KMS-11 (cell line): ENCODE measurements around the gene ITGAX.

Experiments
- H2AFZ ChIP-seq: fragments of 200-600 bp; sonication (generic); 2 replicates; pipeline ENCODE4 v1.6.1; 2016; ENCODE audit warnings: antibody characterized with exemption, mixed run types, low read depth
- H3K27ac ChIP-seq: fragments of 200-600 bp; sonication (generic); 2 replicates; pipeline ENCODE4 v1.6.1; 2016; ENCODE audit warnings: mild to moderate bottlenecking, mixed run types
- H3K27me3 ChIP-seq: fragments of 200-600 bp; sonication (generic); 2 replicates; pipeline ENCODE4 v1.6.1; 2017; ENCODE audit warnings: mild to moderate bottlenecking, low read depth, mixed run types, moderate library complexity; ENCODE audit not compliant: insufficient read depth
- H3K36me3 ChIP-seq: fragments of 200-600 bp; sonication (generic); 2 replicates; pipeline ENCODE4 v1.6.1; 2017; ENCODE audit warnings: mild to moderate bottlenecking, mixed run types; ENCODE audit not compliant: insufficient read depth
- H3K4me1 ChIP-seq: fragments of 200-600 bp; sonication (generic); 2 replicates; pipeline ENCODE4 v1.6.1; 2016; ENCODE audit warnings: mild to moderate bottlenecking, low read depth, mixed run types; ENCODE audit not compliant: poor library complexity, severe bottlenecking
- H3K4me2 ChIP-seq: fragments of 200-600 bp; sonication (generic); 2 replicates; pipeline ENCODE4 v1.7.0; 2016; ENCODE audit warnings: mild to moderate bottlenecking, mixed run types
- H3K4me3 ChIP-seq: fragments of 200-600 bp; sonication (generic); IDR thresholded peaks from 2 replicates; pipeline ENCODE4 v1.6.1; 2017; ENCODE audit warnings: low read depth, low read length, mixed read lengths; ENCODE audit not compliant: insufficient read depth
- H3K79me2 ChIP-seq: fragments of 200-600 bp; sonication (generic); 2 replicates; pipeline ENCODE4 v1.6.1; 2016; ENCODE audit warnings: low read depth, mixed run types; ENCODE audit not compliant: insufficient read depth
- H3K9ac ChIP-seq: fragments of 200-600 bp; sonication (generic); 2 replicates; pipeline ENCODE4 v1.6.1; 2016; ENCODE audit warnings: mild to moderate bottlenecking, mixed run types
- H4K20me1 ChIP-seq: fragments of 200-600 bp; sonication (generic); 2 replicates; pipeline ENCODE4 v1.6.1; 2016; ENCODE audit warnings: mild to moderate bottlenecking, mixed run types; ENCODE audit not compliant: insufficient read depth
- TF ChIP-seq, protein P1 (sequence below): fragments of 200-600 bp; sonication (generic); conservative IDR thresholded peaks from 2 replicates; pipeline ENCODE4 v1.6.1; 2017; ENCODE audit warnings: low read depth, mild to moderate bottlenecking, antibody characterized with exemption, low read length, moderate library complexity, mixed read lengths

Gene ITGAX

DNA sequence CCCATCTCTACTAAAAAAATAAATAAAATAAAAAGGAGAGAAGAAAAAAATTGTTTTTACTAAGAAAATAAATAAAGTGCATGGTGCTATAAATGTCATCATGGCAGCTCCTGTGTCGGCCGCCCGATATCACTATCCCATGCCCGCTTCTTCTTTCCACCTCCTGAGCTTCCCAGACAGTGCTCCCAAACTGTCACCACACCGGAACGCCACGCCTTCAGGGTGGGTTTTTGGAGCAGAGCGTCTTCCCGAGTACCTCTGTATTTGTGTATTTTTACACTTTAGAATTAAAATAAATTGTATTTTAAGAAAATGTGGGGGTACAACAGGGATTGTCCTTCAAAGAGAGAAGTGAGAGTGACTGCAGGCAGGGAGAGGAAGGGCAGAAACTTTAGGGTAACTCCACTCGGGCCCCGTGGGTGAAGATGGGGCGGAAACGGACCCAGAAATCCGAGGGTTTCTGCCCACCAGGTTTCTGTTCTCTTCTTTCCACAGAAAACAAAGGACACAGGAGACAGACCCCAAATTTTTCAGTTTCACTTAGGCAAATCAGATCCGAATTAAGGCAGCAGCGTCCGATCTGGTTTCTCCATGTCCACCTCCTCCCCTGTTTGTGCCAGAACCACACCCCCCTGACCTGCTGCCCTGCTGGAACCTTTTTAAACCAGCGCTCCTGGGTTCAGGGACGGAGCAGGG is 3.6 kb upstream of the ITGAX start:
- H3K36me3 ChIP-seq, result no peaks in the 10 kb centered on the region
- no peaks in the 10 kb centered on the region for H3K79me2 ChIP-seq
- no peak overlapping the region for H3K9ac ChIP-seq
- H4K20me1 ChIP-seq, result no peaks in the 10 kb centered on the region
- no peak overlapping the region for H3K4me3 ChIP-seq
- H2AFZ ChIP-seq, result no peak overlapping the region
- H3K4me1 ChIP-seq, result no peaks in the 10 kb centered on the region
- no peaks in the 10 kb centered on the region; the same call in 1 of the 2 replicates for H3K27me3 ChIP-seq
- H3K4me2 ChIP-seq, result no peak overlapping the region
- TF ChIP-seq, protein P1, sequence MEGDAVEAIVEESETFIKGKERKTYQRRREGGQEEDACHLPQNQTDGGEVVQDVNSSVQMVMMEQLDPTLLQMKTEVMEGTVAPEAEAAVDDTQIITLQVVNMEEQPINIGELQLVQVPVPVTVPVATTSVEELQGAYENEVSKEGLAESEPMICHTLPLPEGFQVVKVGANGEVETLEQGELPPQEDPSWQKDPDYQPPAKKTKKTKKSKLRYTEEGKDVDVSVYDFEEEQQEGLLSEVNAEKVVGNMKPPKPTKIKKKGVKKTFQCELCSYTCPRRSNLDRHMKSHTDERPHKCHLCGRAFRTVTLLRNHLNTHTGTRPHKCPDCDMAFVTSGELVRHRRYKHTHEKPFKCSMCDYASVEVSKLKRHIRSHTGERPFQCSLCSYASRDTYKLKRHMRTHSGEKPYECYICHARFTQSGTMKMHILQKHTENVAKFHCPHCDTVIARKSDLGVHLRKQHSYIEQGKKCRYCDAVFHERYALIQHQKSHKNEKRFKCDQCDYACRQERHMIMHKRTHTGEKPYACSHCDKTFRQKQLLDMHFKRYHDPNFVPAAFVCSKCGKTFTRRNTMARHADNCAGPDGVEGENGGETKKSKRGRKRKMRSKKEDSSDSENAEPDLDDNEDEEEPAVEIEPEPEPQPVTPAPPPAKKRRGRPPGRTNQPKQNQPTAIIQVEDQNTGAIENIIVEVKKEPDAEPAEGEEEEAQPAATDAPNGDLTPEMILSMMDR, result no peak
- no peak overlapping the region for H3K27ac ChIP-seq

DNA sequence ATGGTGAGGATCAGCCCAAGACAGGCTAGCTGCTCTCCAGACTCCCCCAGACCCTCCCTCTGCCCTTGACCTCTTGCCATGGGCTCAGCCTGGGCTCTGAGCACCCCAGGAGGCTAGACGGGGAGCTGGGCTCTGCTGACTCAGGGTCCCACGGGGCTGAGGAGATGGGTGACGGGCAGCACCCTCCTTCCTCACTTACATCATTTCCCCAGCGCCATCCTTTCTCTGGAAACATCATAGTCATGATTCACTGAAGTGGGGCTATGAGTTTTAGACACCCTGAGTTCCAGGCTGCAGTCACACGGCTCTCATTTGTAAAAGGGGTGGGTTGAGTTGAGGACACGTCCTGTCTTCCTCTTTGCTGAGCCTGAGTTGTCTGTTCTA is 3.0 kb upstream of the ITGAX start:
- Histone ChIP-seq H3K4me2 (no peak overlapping the region), H3K27me3 (no peaks in the 10 kb centered on the region; the same call in 1 of the 2 replicates), H3K27ac (no peak overlapping the region), H3K79me2 (no peaks in the 10 kb centered on the region), H3K36me3 (no peaks in the 10 kb centered on the region), H3K4me1 (no peaks in the 10 kb centered on the region), H2AFZ (no peak overlapping the region), H3K4me3 (no peak overlapping the region), H3K9ac (no peak overlapping the region), H4K20me1 (no peaks in the 10 kb centered on the region)
- TF ChIP-seq, protein P1, result no peak

DNA sequence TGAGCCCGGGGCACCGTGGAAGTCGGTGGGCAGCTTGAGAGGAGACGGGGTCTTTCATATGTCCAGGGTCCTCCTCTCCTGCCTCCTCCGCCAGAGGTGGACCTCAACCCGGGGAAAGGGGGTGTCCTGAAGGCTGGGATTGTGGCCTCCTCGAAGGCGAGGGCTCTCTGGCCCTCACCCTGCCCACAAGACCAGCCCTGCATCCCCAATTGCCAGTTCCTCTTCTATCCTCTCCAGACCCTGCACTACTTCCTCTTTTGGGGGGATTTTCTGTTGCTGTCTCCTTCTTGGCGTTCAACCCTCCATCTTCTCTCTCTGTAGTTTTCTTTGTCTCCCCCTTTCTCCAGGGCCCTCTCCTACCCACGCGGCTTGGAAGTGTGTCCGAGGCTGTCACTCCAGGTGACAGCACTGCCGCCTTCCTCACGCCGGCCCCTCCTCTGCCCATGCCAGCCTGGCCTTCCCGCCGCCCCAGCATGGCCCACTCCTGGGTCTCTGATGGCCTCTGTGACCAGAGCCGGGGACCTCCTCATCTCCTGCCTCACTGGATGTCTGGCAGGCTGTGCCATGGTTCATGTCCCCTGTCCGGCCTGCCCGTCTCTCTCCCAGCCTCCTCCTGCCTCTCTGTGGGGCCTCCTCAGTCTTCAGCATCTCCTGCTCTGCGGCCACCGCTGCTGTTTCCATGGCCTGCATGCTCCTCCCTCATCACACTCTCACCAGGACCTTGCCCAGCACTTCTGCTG is 2.4 kb upstream of the ITGAX start:
- no peaks in the 10 kb centered on the region for H3K36me3 ChIP-seq
- no peaks in the 10 kb centered on the region for H3K79me2 ChIP-seq
- H3K4me3 ChIP-seq, result no peak overlapping the region
- no peak overlapping the region; the same call in 1 of the 2 replicates for H2AFZ ChIP-seq
- H3K27ac ChIP-seq, result no peak overlapping the region
- no peak overlapping the region for H3K9ac ChIP-seq
- no peaks in the 10 kb centered on the region for H3K4me1 ChIP-seq
- no peak overlapping the region for H3K4me2 ChIP-seq
- TF ChIP-seq, protein P1, result no peak
- H3K27me3 ChIP-seq, result no peaks in the 10 kb centered on the region; the same call in 1 of the 2 replicates
- H4K20me1 ChIP-seq, result no peaks in the 10 kb centered on the region

DNA sequence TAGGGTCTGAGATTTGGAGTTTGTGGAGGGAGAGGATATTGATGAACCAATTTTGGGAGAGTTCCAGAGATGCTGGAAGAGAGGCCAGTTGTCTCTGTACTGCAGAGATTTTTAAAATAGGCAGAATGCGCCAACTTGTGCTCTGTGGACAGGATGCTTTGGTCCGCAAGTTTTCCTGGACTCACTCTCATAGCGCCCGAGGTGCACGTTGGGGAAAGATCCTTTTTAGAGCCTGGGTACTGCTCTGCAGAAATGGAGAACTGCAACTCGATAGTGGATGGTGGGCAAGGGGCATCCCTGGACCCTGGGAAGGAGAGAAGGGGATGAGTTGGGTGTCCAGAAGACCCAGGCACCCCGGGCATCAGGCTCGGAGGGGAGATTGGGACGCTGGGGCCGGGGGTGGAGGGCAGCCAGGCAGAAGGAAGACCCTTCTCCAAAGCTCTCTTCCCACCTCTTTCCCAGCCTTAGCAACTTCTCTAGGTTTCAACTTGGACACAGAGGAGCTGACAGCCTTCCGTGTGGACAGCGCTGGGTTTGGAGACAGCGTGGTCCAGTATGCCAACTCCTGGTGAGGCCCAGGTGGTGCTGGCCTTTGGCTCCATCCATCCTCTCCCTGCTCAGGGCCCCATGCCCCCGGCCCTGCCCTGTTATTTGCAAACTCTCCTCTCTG is 590 bp downstream of the ITGAX start:
- no peaks in the 10 kb centered on the region for H3K79me2 ChIP-seq
- no peak overlapping the region for H3K4me2 ChIP-seq
- H3K4me3 ChIP-seq, result no peak overlapping the region
- no peaks in the 10 kb centered on the region for H4K20me1 ChIP-seq
- H3K27ac ChIP-seq, result no peak overlapping the region
- no peaks in the 10 kb centered on the region; the same call in 1 of the 2 replicates for H3K27me3 ChIP-seq
- H2AFZ ChIP-seq, result no peak overlapping the region
- no peaks in the 10 kb centered on the region for H3K36me3 ChIP-seq
- TF ChIP-seq, protein P1, result no peak
- H3K4me1 ChIP-seq, result no peaks in the 10 kb centered on the region
- H3K9ac ChIP-seq, result no peak overlapping the region
